Panc1 (cell line): ENCODE results near the gene AHRR. TPM values are rescaled to one million over a fixed set of nuclear protein-coding genes. Genes with fewer than 3 reads are reported as not detected.

Experiments
- ATAC-seq: fragments of 200-7000 bp; cut with Tn5 transposase; 2 replicates; pipeline ENCODE4 v1.9.1; 2020; ENCODE audit warnings: mild to moderate bottlenecking, moderate library complexity
- BruUV-seq: library from RNA; stranded (reverse); fragments of 400-500 nt; replicated peaks from 2 replicates; lab custom pipeline; 2021; lab: Mats Ljungman, UMichigan
- CTCF ChIA-PET: fragments of 300-600 bp; sonication (Branson Sonifier 250); formaldehyde crosslinking; loops from one replicate; lab custom pipeline; 2022; ENCODE audit warnings: antibody characterized with exemption; lab: Charles Lee
- POLR2A ChIA-PET: fragments of 300-600 bp; sonication (Branson Sonifier 250); formaldehyde crosslinking; loops from one replicate; lab custom pipeline; 2022; ENCODE audit warnings: antibody characterized with exemption; lab: Charles Lee
- DNase-seq: peaks from one replicate; pipeline ENCODE4 v3.0.0-alpha.2; 2010; ENCODE audit warnings: low read depth, low spot score
- H3K27ac ChIP-seq: 2 replicates; pipeline ENCODE4 v1.5.1; 2011; ENCODE audit warnings: mild to moderate bottlenecking, low read length, inconsistent platforms
- H3K27me3 ChIP-seq: fragments of 200-500 bp; sonication (Bioruptor generic); 2 replicates; pipeline ENCODE4 v1.6.0; 2014; ENCODE audit warnings: low read length, inconsistent platforms; ENCODE audit not compliant: control insufficient read depth, insufficient read depth
- H3K36me3 ChIP-seq: fragments of 200-500 bp; sonication (Bioruptor generic); 2 replicates; pipeline ENCODE4 v1.5.1; 2014; ENCODE audit warnings: inconsistent platforms, mild to moderate bottlenecking, low read length, moderate library complexity; ENCODE audit not compliant: control insufficient read depth, insufficient read depth
- H3K4me1 ChIP-seq: 2 replicates; pipeline ENCODE4 v1.5.1; 2011; ENCODE audit warnings: inconsistent platforms, mild to moderate bottlenecking, low read length, moderate library complexity; ENCODE audit not compliant: control insufficient read depth, insufficient read depth
- H3K4me3 ChIP-seq, 2 experiments: 2 replicates each; pipeline ENCODE4 v1.5.1; 2011 to 2012; ENCODE audit warnings: low read depth in 2 of 2, low read length in 2 of 2, mild to moderate bottlenecking in 2 of 2, inconsistent platforms in 1 of 2, moderate library complexity in 1 of 2
- H3K9me3 ChIP-seq: fragments of 200-500 bp; sonication (Bioruptor generic); 2 replicates; pipeline ENCODE4 v1.5.1; 2014; ENCODE audit warnings: low read depth, mild to moderate bottlenecking, inconsistent platforms, low read length, moderate library complexity; ENCODE audit not compliant: control insufficient read depth, insufficient read depth
- CTCF ChIP-seq: fragments of 450-650 bp; IDR thresholded peaks from 2 replicates; pipeline ENCODE4 v1.5.1; 2017; ENCODE audit warnings: mild to moderate bottlenecking
- POLR2AphosphoS5 ChIP-seq: IDR thresholded peaks from 2 replicates; pipeline ENCODE4 v1.6.1; 2012; ENCODE audit warnings: mild to moderate bottlenecking, low read depth, low read length, moderate library complexity
- REST ChIP-seq, 2 experiments: IDR thresholded peaks; 2 replicates each; pipeline ENCODE4 v1.6.1; 2011 to 2012; ENCODE audit warnings: low read depth in 2 of 2, control low read depth in 1 of 2, low read length in 1 of 2, mild to moderate bottlenecking in 1 of 2, moderate library complexity in 1 of 2; ENCODE audit not compliant: insufficient read depth in 1 of 2
- SIN3A ChIP-seq: IDR thresholded peaks from 2 replicates; pipeline ENCODE4 v1.6.1; 2012; ENCODE audit warnings: low read depth, mild to moderate bottlenecking, low read length, moderate library complexity, borderline replicate concordance; ENCODE audit not compliant: insufficient read depth
- TCF7L2 ChIP-seq: IDR thresholded peaks from 2 replicates; pipeline ENCODE4 v1.6.1; 2011; ENCODE audit warnings: mild to moderate bottlenecking, low read depth, low read length, inconsistent platforms
- in situ Hi-C: cut with HindIII; loops from 2 replicates; pipeline ENCODE4 v1.10.0; 2016; ENCODE audit warnings: low sequenced_read_pairs, low pct_unique_long_range_greater_than_20kb
- intact Hi-C: fragments of 100-400 bp; cut with micrococcal nuclease; formaldehyde crosslinking; loops from one replicate; pipeline ENCODE4 v1.10.0; 2022; ENCODE audit not compliant: unreplicated experiment
- total RNA-seq: library from RNA; stranded (reverse); gene quantifications from one replicate; pipeline ENCODE4 v1.2.1, GENCODE V29; 2021; ENCODE audit not compliant: unreplicated experiment

Gene AHRR
- total RNA-seq, 1 experiment from 2014 or later: 23.6 TPM

- no peak overlapping the region for H3K27ac ChIP-seq
- H3K27me3 ChIP-seq: no peaks in the 10 kb centered on the region
- DNase-seq: no peak
- H3K4me1 ChIP-seq: no peaks in the 10 kb centered on the region
- ChIA-PET POLR2A (no interaction called here), CTCF (no interaction called here)
- no peaks in the 10 kb centered on the region for H3K9me3 ChIP-seq
- TF ChIP-seq CTCF (no peak), SIN3A (no peak), REST (IDR thresholded peaks at IDR 0.05; ENCODE audit: insufficient read depth in 1 of 2, low read depth in 2 of 2, low read length in 1 of 2) (no peak), TCF7L2 (no peak), POLR2AphosphoS5 (no peak)
- no peak overlapping the region for H3K4me3 ChIP-seq
- intact Hi-C loops: no loop called here
- no TSS peak for BruUV-seq
- no peak for ATAC-seq
- in situ Hi-C loops: no loop called here
- H3K36me3 ChIP-seq: no peaks in the 10 kb centered on the region
Observed at GRCh38 chr5:385321-385720, 63.8 kb downstream of the AHRR start.

GRCh38 chr5:386432-387341, 65.2 kb downstream of the AHRR start:
- DNase-seq (no peak), ATAC-seq (peak; percentile 50)
- in situ Hi-C loops: no loop called here
- Histone ChIP-seq H3K27ac (no peak overlapping the region), H3K4me3 (no peak overlapping the region), H3K36me3 (no peaks in the 10 kb centered on the region), H3K9me3 (no peaks in the 10 kb centered on the region), H3K27me3 (no peaks in the 10 kb centered on the region), H3K4me1 (no peaks in the 10 kb centered on the region)
- intact Hi-C loops: no loop called here
- CTCF ChIA-PET: no interaction called here
- BruUV-seq: no TSS peak
- TF ChIP-seq TCF7L2: no peak
- no peak for TF ChIP-seq POLR2AphosphoS5
- no peak for TF ChIP-seq SIN3A
- TF ChIP-seq CTCF: no peak
- no peak for TF ChIP-seq REST (IDR thresholded peaks at IDR 0.05; ENCODE audit: insufficient read depth in 1 of 2, low read depth in 2 of 2, low read length in 1 of 2)
- POLR2A ChIA-PET: interaction anchor here (0.5 kb wide), 1 partner anchor 11 kb away, joined by 4 read pairs; no protein-coding TSS in a partner anchor
